Stimulated activated CD4-positive, alpha-beta T cell treated with anti-CD3 and anti-CD28 coated beads, Interleukin-15, amount 100 ng/mL, for 1 hour (primary cell): ENCODE measurements around the gene TTC39B.
"Not testable (repeated sequence)": the region's sequence is repeated elsewhere in the genome, so short reads cannot be mapped to it uniquely, and the experiment has no call there.

Source experiments
- DNase-seq, 2 donors: peaks; one replicate each; pipeline ENCODE4 v3.0.0-alpha.2; 2020; ENCODE audit warnings: low read depth in 1 of 2, low spot score in 1 of 2

The TTC39B gene

DNA sequence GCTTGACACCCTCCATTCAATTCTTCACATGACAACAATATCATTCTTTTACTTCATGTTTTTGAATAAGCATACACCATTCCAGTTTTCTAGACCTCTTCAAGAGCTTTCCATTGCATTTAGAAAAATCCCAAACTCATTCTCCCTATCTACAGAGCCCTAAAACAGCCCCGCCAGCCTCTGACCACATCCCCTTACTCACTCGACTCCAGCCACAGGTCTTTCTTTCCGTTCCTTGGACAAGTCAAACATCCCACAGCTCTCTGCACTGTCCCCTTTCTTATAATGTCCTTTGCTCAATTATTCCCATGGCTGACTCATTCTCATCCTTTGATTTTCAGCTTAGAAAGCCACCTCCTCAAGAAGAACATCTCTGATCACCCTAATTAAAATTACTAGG, 38.2 kb downstream of the TTC39B start:
- no peak for DNase-seq

DNA sequence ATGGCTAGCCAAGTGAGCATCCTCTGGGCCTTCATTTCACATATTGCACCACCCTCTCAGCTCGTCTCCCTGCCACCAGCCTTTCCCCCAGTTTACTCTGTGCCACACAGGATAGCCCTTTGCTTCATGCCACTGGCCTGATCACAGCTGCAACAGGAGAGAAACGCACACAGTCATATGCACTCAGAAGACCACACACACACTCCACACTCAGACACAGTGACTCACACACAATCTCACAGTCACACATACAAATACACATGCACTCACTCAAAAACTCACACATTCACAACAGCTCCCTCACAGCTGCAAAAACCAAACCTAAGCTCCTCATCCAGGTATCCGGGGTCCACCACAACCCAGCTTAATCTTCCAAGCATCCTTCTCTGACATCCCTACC, 38.7 kb downstream of the TTC39B start:
- DNase-seq = no peak

DNA sequence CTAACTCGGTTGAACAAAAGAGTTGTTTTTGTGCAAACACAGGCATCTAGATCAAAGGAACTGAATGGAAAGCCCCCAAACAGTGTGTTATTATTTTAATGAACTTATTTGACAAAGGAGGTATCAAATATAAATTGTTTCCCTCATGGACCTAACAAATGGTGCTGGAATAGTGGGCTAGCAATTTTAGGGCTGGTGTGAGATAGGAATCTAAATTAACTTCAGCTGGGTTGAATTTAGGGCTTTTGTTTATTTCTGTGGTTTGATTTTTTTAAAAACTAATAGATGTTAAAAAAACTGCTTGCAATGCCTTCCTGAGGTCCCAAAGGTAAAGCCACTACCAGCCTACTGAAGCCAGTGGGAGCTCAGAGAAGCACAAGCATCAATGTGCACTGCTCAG, 42.1 kb downstream of the TTC39B start:
- DNase-seq = no peak

DNA sequence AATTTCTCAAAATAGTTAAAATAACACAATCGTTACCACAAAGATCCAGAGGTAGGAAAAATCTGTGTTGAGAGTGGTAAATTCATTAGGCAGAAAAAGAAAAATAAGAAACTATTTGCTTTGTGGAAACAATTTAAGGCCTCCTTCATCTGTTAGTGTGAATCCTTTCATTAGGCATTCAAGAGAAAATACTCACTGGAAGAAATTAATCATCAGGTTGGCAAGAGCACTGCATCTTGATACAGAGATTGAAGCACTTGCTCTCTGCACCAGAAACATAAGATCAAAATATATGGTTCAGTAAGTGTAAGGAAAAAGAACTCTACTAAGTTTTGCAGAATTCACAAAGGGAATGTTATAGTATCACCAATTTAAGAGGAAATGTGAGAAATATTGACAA, 44.4 kb downstream of the TTC39B start:
- no peak for DNase-seq

DNA sequence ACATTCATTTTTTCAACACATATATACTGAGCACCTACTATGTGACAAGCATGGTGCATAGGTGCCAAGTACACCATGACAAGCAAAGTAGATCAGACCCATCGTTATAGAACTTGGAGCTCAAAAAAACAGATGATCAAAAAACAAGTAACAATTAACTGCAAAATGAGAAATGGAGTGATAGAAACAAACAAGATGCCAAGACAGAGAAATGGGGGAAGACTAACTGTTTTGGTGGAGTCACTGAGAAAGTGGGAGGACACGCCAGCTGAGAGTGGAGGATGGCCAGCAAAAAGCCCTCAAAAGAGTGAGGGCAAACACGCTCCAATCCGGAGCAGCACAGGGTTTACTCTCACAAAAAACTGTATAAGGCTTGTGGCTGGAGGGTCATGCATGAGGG, 50.6 kb downstream of the TTC39B start:
- DNase-seq = no peak

DNA sequence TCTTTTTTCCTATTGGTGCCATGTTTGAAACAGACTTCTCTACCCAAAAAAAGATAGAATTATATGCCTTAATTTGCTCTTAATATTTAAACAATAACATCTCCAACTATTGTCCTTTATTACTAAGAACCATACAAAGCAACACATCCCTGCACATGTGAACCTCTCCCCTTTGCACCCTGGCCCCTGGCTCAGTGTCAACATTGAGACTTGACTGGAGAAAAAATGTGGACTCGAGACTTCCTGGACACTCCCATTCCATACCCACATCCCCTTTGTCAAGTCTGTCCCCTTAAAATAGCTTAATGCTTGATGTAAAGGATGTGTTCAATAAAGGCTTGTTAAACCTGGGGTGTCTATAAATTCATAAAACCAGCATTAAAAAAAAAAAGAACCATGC, 53.2 kb downstream of the TTC39B start:
- no peak for DNase-seq

DNA sequence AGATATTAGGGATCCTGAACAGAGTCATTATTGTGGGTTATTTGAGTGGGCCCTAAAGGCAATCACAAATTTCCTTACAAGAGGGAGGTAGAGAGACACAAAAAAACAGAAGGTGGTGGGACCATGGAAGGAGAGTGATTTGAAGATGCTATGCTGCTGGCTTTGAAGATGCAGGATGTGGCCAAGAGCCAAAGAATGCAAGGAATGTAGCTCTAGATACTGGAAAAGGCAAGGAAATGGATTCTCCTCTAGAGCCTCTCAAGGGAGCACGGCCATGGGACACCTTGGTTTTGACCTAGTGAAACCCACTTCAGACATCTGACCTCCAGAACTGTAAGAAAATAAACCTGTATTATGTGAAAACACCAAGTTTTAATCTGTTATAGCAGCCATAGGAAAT, 53.8 kb downstream of the TTC39B start:
- no peak for DNase-seq

DNA sequence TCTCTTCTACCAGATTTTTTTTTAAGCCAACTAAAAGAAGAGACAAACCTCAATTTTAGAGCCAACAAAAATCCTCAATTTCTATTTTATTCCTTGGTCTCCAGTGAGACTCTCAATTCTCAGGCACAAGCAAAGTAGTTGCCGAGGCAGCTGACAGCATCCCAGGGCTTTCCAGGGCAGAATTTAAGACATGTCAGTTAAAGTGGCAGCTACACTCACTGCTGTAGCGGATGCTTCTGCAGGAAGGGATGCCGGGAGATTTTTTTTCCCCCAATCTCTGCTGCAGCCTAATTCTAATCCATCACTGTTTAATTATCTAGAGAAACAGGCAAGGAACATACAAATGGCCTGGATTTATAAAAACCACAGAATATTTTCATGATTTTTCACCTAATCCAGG, 57.0 kb downstream of the TTC39B start:
- no peak for DNase-seq

DNA sequence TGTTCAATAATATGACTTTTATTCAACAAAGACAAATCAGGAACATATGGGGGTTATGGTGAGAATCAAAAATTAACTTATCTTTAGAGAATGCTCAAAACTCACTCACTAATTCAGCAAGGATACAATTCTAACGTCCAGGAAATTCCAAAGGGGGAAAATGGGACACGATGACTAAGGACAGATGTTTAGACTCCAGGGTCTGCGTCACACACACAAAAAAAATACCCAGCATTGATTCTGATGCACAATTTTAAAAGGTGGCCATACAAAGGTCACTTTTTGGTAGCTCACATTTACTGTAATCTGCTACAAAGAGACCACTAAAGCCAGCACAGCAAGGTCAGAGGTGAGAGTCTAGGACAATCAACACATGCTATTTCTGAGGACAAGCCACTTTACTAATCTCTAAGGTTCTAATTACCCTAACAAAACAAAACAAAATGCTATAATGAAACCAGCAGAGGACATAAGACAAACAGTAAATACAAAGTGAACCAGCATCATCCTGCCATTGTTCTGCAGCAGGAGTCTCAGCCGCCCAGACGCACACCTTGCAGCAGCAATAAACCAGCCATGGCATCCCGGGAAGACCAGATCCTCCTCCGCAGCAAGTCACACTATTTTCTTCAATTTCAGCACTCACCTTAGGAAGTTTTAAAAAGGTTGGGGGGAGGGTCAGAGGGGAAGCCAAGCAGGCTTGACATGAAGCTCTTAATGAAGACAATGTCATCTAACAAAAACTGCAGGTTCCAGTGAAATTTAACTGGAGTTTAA, 57.8 kb downstream of the TTC39B start:
- no peak for DNase-seq

DNA sequence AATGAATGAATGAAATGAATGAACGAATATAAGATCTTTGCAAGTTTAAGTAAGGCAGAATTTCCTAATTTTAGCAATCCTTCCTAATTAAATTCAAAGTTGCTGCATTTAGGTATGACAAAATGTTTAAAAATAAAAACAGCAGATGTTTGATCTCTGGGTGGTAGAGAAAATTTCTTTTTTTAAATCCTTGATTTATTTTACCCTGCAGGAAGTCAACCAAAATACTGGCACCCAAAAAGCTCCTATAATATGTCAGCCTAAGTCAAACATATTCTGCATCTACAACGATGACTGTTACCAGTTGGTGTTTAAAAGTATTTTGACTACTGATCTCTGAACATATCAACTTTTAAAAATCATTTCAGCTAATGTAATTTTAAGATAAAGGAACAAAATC, 58.4 kb downstream of the TTC39B start:
- no peak for DNase-seq

DNA sequence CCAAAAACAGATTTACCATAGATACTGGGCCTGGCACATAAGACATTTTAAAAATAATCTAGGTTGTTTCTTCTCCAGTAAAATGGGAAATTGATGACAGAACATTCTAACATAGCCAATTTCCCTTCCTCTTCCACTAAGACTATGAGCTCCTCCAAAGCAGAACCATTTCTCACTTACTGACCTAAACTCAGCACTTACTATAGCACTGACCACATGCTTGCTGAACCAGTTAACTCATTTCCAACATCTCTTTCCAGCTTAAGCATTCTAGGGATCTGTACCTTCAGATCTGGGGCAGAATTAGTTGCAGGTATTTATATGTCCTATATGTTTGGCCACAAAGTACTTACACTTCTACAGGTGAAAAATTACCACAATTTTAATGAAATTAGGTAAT, 58.9 kb downstream of the TTC39B start:
- DNase-seq = no peak

DNA sequence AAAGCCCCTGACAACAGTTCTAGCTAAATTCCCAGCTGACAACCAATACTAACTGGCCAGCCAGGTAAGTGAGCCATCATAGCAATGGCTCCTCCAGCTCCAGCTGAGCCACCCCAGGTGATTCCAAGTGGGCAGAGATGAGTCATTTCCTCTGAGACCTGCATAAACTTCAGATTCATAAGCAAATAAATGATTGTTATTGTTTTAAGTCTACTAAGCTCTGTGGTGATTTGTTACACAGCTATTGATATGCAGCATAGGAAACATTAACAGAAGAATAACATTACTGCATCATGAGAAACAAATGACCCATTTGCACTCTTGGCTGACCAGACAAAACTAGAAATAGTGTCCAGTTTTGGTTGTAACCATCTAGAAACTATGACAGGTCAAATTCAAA, 60.3 kb downstream of the TTC39B start:
- no peak for DNase-seq

DNA sequence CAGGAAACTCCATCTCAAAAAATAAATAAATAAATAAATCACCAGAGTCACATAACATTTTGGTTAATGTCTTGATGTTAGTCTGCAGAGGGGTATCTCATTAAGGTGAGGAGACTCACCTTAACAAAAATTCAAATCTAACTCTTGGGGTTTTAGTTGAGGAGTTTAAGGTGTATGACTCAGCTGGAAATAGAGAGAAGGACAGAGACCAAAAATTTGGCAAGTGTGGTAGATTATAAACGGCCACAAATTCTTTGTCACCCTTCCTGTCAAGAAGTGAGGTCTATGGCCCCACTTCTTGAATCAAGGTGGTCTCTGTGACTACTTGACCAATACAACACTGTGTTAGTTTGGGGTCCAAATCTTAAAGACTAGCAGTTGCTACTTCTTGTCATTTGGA, 60.8 kb downstream of the TTC39B start:
- DNase-seq = no peak

DNA sequence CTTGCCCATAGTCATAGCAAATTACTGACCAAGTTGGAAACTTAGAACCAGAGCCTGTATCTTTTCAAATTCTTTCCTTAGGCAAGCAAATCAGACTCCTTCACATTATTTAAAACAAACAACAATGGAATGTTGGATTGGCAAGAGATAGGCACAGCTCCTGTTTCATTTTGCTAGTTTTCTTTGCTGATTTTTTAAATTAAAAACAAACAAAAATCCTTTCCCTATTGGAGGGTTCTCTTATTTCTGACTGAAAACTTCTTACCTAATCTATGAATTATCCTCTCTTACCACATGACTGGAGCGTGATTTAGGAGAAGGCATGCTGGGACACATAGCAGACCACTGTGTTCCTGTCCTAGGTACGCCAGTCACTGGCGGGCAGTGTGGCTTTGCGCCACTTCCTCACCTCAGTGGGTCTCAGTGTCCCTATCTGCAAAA, 63.0 kb downstream of the TTC39B start:
- no peak for DNase-seq

DNA sequence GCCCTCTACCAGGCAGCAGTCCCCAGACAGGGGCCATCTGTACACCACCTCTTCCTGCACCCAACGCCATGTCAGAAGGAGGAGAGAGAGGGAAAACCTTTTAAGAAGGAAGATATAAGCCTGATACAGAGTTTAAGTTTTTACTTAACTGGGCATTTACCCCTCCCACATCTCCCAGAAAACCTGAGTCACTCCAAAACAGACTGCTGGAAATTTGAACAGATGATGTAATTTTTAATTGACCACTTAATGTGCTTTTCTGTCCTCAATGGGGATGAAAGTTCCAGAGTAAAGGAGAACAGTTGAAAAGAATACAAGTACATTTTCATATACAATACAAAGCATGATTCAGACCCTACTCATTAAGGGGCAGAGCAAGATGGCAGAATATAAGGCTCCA, 63.9 kb downstream of the TTC39B start:
- no peak for DNase-seq

DNA sequence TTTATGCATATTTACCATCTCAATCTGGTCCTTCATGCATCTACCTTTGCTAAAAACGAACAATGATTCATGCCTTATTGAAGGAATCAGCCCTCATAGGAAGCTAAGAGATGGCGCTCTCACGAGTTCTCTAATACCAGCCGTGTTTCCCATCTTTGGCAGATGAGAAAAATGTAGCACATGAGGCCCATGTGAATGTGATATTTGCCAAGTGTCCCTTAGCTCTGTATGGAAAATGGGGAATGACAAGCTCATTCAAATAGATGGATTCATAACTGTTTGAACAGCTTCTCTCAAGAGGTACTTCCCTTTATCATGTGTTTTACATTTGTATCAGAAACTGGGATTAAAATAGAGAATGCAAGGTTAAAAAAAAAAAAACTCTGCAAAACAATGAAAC, 66.1 kb downstream of the TTC39B start:
- DNase-seq = no peak

DNA sequence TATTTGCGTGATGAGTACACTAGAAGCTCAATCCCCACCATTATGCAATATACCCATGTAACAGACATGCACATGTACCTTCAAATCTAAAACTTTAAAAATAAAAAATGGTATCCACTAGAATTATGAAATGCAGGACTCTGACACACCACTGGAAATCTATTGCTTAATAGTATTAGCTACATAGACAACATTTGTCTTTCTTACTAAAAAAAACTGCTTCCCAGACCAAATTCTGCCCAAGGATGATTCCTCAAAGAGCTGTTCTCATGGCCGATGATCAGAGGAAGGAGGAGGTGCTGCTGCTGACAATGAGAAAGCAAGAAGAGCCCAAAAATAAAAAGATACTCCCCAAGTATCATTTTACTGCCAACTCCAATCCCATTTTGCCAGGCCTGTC, 67.2 kb downstream of the TTC39B start:
- DNase-seq = no peak

DNA sequence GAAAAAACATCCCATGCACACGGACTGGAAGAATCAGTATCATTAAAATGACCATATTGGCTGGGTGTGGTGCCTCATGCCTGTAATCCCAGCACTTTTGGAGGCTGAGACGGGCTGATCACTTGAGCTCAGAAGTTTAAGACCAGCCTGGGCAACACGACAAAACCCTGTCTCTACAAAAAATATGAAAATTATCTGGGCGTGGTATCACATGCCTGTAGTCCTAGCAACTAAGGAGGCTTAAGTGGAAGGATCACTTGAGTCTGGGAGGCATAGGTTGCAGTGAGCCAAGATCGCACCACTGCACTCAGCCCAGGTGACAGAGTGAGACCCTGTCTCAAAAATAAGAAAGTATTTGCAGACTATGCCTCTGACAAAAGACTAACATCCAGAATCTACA, 68.4 kb downstream of the TTC39B start:
- DNase-seq = no peak

DNA sequence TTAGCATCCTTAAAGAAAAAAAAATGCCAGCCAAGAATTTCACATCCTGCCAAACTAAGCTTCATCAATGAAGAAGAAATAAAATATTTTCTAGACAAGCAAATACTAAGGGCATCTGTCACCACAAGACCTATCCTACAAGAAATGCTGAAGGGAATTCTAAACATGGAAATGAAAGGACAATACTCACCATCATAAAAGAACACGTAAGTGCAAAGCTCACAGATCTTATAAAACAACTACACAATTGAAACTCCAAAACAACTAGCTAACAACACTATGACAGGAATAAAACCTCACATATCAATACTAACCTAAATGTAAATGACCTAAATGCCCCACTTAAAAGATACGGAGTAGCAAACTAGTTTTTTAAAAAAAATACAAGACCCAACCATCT, 71.4 kb downstream of the TTC39B start:
- no peak for DNase-seq

DNA sequence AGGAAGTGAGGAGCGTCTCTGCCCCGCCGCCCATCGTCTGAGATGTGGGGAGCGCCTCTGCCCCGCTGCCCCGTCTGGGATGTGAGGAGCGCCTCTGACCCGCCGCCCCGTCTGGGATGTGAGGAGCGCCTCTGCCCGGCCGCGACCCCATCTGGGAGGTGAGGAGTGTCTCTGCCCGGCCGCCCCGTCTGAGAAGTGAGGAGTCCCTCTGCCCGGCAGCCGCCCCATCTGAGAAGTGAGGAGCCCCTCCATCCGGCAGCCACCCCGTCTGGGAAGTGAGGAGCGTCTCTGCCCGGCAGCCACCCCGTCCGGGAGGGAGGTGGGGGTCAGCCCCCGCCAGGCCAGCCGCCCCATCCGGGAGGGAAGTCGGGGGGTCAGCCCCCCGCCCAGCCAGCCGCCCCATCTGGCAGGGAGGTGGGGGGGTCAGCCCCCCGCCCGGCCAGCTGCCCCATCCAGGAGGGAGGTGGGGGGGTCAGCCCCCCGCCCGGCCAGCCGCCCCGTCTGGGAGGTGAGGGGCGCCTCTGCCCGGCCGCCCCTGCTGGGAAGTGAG, 73.0 kb downstream of the TTC39B start:
- DNase-seq = not testable (repeated sequence)

DNA sequence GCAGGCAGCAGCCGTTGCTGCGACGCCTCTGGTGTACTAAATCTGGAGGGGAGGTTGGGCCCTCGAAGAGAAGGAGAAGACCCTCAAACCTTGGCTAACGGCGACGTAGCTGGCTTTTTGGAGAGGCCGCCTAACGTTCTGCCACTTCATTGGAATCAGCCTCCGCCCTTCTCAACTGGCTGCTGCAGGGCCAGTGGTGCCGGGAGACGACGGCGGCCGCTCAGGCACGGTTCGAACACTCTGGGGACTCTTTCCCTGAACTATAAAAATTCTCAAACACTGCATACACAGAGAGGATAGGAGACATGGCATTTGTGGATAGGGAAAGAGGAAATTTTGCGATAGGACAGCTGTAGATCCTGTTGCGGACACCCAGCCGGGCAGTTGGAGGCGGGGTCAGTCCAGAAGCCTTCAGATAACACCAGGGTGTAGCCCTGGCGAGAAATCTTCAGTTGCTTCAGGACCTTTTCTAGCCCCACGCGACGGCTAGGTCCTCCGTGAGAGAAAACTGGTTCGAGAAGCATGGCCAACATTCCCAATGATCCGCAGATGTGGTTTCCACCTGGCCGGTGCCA, 74.2 kb downstream of the TTC39B start:
- DNase-seq = not testable (repeated sequence)

DNA sequence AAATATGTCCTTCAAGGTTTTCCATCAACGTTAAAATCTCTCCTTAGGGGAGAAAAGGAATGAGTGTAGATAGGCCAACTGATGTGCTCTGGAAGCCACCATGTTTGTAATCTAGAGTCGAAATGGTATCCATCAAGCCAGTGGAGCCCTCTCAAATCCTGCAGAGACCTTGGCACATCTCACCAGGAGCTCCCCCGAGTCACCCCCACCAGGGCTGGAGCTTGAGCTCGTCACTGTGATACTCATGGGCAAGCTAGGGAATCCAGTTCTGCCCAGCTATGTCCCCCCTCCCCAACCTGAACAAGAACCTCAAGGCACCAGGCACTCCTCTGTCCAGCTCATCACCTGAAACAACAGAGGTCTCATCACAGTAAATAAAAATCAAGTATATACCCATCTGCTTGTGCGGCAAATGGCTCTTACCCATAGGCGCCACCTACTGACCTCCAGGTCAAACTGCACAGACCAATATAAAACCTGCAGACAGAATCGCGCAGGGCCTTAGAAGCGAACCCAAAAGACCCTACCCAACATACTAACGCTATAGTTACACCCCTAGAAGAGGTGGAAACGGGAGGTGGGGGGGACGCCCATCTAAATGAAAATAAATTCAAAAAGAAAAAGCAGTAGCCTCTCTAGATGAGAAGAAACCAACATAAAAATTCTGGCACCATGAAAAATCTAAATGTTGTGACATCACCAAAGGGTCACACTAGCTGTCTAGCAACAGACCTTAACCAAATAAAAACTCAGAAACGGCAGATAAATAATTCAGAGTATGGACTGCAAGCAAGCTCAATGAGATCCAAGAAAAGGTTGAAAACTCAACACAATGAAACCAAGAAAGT, 75.0 kb downstream of the TTC39B start:
- DNase-seq = no peak
